Naive thymus-derived CD8-positive, alpha-beta T cell (primary cell): Measurements from ENCODE around the gene GUCA1C. TPM values are rescaled to one million over a fixed set of nuclear protein-coding genes. Genes with fewer than 3 reads are reported as not detected.

Experiments
- ATAC-seq, 2 donors: fragments of 150-1000 bp; cut with Tn5 transposase in 1 of 2; sonication (Bioruptor Pico), chemical (Tn5 transposase) in 1 of 2; 1 replicate in 1 of 2; 2 replicates in 1 of 2; pipeline ENCODE4 v1.10.0; 2021; ENCODE audit warnings: mild to moderate bottlenecking in 2 of 2, moderate library complexity in 2 of 2
- POLR2A ChIA-PET: fragments of 350-600 bp; sonication (Branson Sonifier 250); formaldehyde crosslinking; loops from one replicate; lab custom pipeline; 2021; ENCODE audit warnings: antibody characterized with exemption; lab: Charles Lee
- DNase-seq, 10 donors: peaks; one replicate each; pipeline versions ENCODE4 v3.0.0 to v3.0.0-alpha.2; 2020 to 2022
- H3K27ac Mint-ChIP-seq, 10 donors: one replicate each; pipeline ENCODE4 v1.8.0; 2020 to 2022; ENCODE audit warnings: mild to moderate bottlenecking in 10 of 10, mixed read lengths in 10 of 10, moderate library complexity in 4 of 10, inconsistent platforms in 1 of 10
- H3K27me3 Mint-ChIP-seq, 5 donors: one replicate each; pipeline ENCODE4 v1.8.0; 2021 to 2022; ENCODE audit warnings: mixed read lengths in 5 of 5
- H3K36me3 Mint-ChIP-seq, 3 donors: one replicate each; pipeline ENCODE4 v1.8.0; 2020 to 2022; ENCODE audit warnings: mixed read lengths in 3 of 3, mild to moderate bottlenecking in 2 of 3, inconsistent platforms in 1 of 3
- H3K4me1 Mint-ChIP-seq, 4 donors: one replicate each; pipeline ENCODE4 v1.8.0; 2021 to 2022; ENCODE audit warnings: mixed read lengths in 4 of 4
- H3K4me3 Mint-ChIP-seq, 10 donors: one replicate each; pipeline ENCODE4 v1.8.0; 2020 to 2022; ENCODE audit warnings: mild to moderate bottlenecking in 10 of 10, mixed read lengths in 10 of 10, moderate library complexity in 6 of 10, inconsistent platforms in 1 of 10
- H3K9me3 Mint-ChIP-seq, 9 donors: one replicate each; pipeline ENCODE4 v1.8.0; 2020 to 2022; ENCODE audit warnings: mixed read lengths in 9 of 9, mild to moderate bottlenecking in 3 of 9, inconsistent platforms in 1 of 9, moderate library complexity in 1 of 9
- polyA plus RNA-seq, 3 donors: library from polyadenylated mRNA; unstranded; fragments of 300-500 nt; fragmentation: Illumina TruSeq; gene quantifications; one replicate each; pipeline ENCODE4 v1.2.3, GENCODE V29; 2021
- total RNA-seq, 8 experiments: library from RNA in 2 of 8; stranded (reverse) in 2 of 8; gene quantifications; one replicate each; pipeline ENCODE4 v1.2.3 and lab custom pipeline; 2021 to 2026

GUCA1C gene, protein sequence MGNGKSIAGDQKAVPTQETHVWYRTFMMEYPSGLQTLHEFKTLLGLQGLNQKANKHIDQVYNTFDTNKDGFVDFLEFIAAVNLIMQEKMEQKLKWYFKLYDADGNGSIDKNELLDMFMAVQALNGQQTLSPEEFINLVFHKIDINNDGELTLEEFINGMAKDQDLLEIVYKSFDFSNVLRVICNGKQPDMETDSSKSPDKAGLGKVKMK
- total RNA-seq (not detected), polyA plus RNA-seq (not detected), total RNA-seq (lab: John Stamatoyannopoulos, UW) (0 reads per million in 6 experiments)

DNA sequence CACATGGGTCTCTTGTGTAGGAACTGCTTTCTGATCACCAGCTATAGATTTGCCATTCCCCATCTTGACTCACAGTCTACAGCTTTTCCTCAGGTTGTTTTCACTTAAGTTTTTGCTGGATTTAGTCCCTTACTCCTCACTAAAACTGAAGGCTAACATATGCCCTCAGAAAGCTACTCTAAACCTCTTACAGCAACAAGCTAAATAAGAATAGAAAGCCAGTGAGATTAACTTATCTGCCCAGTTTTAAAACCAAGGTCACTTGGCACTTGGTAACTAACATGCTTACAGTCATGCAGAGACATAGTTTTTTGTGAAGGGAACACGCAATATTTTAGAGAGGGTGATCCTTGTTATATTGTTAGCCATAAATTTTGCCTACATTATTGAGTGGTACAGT is at the start of gene GUCA1C:
Gene GUCA1C, minus strand, starts transcription at position 180 of the 400 bp plus-strand sequence. Its CDS starts 117 bp downstream, at position 63.
- H3K9me3 Mint-ChIP-seq: no peaks in the 10 kb centered on the region
- no peak for DNase-seq
- no peak for ATAC-seq
- POLR2A ChIA-PET: no interaction called here
- no peak within 1 kb of the TSS for H3K4me3 Mint-ChIP-seq
- peak within 1 kb of the TSS in 1 of 10 donors; percentile 53 for H3K27ac Mint-ChIP-seq
- H3K36me3 Mint-ChIP-seq: no peaks in the 10 kb centered on the region
- no peaks in the 10 kb centered on the region for H3K4me1 Mint-ChIP-seq
- H3K27me3 Mint-ChIP-seq: peaks cover 8 to 32% (median 11%) of the 10 kb centered on the region in 5 donors

DNA sequence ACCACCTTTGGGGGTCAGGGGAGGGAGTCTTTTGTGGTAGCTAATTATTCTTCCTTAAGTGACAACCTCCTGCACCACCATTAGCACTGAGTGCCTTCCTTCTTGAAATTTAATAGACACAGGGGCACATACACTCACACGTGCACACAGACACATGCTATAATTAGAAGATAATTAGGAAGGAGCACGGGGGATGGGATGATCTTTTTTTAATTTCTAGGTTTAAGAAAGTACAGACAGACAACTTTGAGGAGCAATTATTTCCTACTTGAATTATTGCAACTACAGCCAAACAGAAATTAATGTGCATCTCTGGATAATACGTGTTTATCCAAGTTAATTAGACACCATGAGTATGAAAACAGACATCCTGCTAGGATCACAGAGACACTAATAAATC is 44.8 kb upstream of the GUCA1C start:
- Mint-ChIP-seq H3K27ac (no peak overlapping the region), H3K27me3 (peaks cover 0 to 14% (median 8%) of the 10 kb centered on the region in 5 donors), H3K9me3 (no peaks in the 10 kb centered on the region), H3K36me3 (no peaks in the 10 kb centered on the region), H3K4me3 (no peak overlapping the region), H3K4me1 (no peaks in the 10 kb centered on the region)
- POLR2A ChIA-PET: no interaction called here
- ATAC-seq (no peak), DNase-seq (no peak)

DNA sequence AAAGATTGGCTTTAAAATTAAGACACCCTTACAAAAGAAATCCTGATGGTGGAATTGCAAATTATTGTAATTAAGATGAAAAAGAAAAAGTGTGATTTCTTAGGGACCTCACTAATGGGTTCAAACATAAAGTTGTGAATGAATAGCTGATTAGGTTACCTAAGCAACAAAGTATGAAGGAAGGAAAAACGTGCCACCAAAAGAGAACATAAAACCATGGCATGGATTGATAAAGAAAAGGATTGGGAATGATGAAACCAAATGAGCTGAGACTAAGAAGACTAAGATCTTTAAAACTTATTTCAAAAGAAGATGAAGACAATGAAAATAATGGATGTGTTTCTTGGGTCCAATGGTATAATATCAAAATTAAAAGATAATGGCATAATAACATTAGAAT is 32.2 kb upstream of the GUCA1C start:
- POLR2A ChIA-PET: no interaction called here

DNA sequence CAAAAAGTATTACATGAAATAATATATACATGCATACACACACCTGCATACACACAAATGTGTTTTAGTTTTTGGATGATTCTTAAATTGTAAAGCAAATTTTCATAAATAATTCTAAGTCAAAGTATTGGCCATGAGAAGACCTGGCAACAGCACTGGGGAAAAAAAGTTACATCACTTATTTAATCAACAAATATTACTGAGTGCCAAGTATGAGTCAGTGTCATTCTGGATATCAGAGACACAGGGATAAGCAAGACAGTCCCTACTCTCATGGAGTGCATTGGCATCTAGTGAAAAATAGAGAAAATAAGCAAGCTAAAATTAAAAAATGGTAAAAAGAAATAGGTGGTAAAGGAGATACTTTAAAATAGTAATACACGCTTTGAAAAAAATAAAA is 29.4 kb upstream of the GUCA1C start:
- no peaks in the 10 kb centered on the region for H3K4me1 Mint-ChIP-seq
- H3K27ac Mint-ChIP-seq: no peak overlapping the region
- H3K27me3 Mint-ChIP-seq: peaks cover 8 to 13% (median 13%) of the 10 kb centered on the region in 5 donors
- no peaks in the 10 kb centered on the region for H3K9me3 Mint-ChIP-seq
- no peak for DNase-seq
- no peaks in the 10 kb centered on the region for H3K36me3 Mint-ChIP-seq
- ATAC-seq: no peak
- POLR2A ChIA-PET: no interaction called here
- H3K4me3 Mint-ChIP-seq: no peak overlapping the region

More for the DNA sequence above, 32.2 kb upstream of the GUCA1C start:
- Mint-ChIP-seq H3K9me3 (peaks cover 0 to 8% (median 0%) of the 10 kb centered on the region in 9 donors), H3K27me3 (peaks cover 9 to 14% (median 12%) of the 10 kb centered on the region in 5 donors), H3K4me3 (no peak overlapping the region), H3K27ac (peak overlapping the region in 1 of 10 donors; percentile 61), H3K4me1 (no peaks in the 10 kb centered on the region), H3K36me3 (no peaks in the 10 kb centered on the region)
- DNase-seq (no peak), ATAC-seq (no peak)

DNA sequence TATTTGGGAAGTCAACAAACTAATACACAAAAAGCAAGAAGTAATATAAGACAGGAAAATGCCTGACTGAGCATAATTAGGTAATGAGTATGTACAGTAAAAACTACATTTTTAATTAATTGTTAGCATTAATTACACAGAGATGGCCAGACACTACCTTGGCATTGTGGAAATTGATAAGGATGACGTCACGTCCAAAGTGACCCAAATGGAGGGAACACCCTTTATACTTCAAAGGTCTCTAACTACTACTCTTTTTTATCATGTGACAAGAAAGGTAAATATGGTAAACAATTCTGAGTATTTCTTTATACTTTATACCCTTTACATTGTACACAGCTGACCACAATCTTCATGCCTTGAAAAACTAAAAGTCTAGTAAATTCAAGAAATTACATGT is 22.4 kb upstream of the GUCA1C start:
- Mint-ChIP-seq H3K36me3 (no peaks in the 10 kb centered on the region), H3K4me1 (peaks cover 0 to 5% (median under 1%) of the 10 kb centered on the region in 4 donors), H3K27ac (no peak overlapping the region), H3K4me3 (no peak overlapping the region), H3K27me3 (peaks cover 0 to 4% (median 0%) of the 10 kb centered on the region in 5 donors), H3K9me3 (no peaks in the 10 kb centered on the region)
- DNase-seq (no peak), ATAC-seq (no peak)
- POLR2A ChIA-PET: no interaction called here

DNA sequence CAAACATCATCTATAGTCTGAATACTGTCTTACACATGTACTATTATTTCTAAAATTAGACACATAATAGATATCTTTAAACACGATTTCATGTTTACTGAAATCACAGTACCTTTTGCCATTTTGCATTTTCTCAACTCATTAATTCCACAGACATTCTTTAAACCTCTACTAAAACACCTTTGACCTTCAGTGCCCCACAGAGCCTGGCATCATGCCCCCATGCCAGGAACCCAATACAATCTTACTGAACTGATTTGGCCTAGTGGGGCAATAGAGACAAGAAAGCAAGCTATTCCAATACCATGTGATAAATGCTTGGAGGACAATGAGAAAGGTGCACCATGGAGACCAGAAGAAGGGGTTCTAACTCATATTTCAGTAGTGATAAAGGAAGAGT is 19.3 kb upstream of the GUCA1C start:
- Mint-ChIP-seq H3K9me3 (no peaks in the 10 kb centered on the region), H3K27me3 (peaks cover 0 to 2% (median 0%) of the 10 kb centered on the region in 5 donors), H3K36me3 (no peaks in the 10 kb centered on the region), H3K4me3 (no peak overlapping the region), H3K27ac (no peak overlapping the region), H3K4me1 (peaks cover 0 to 5% (median under 1%) of the 10 kb centered on the region in 4 donors)
- DNase-seq (no peak), ATAC-seq (no peak)
- POLR2A ChIA-PET: no interaction called here

DNA sequence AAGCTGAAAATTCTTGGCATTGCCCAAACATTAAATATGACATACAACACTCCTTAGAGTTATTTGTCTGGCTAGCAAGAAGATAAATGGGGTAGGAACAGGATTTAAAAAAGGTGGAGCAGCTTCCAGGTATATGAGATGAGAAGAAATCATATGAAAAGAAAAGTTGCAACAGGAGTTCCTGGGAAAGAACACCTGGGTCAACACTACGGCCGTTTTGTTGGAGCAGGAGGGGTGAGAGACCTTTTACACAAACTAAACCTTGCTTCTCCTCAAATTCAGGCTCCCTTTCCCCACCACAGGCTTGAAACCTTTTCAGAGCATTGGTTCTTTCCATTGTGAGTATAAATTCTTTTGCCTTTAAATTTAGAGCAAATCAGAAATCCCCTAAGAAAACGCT is 18.8 kb upstream of the GUCA1C start:
- POLR2A ChIA-PET: no interaction called here
- Mint-ChIP-seq H3K27me3 (peaks cover 0 to 2% (median 0%) of the 10 kb centered on the region in 5 donors), H3K4me3 (no peak overlapping the region), H3K36me3 (no peaks in the 10 kb centered on the region), H3K27ac (no peak overlapping the region), H3K9me3 (no peaks in the 10 kb centered on the region), H3K4me1 (peaks cover 0 to 5% (median under 1%) of the 10 kb centered on the region in 4 donors)
- ATAC-seq (no peak), DNase-seq (no peak)

DNA sequence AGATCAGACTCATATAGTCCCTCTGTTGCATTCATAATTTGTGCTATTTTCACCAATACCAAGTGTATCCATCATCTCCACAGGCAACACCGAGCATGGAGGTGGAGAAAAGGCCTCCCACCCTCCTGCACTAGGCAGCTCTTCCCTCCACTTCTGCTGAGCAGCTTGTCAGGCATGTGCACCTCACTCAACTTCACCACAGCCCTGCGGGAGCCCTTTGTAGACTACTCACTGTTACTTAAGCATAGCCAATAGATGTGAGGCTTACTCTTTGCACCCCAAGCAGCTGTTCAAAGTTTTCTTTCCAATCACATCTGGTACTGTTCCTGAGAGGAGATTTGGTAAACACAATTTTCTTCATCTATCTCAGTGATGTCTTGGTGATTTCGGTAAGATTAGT is 16.9 kb upstream of the GUCA1C start:
- POLR2A ChIA-PET: no interaction called here
- H3K4me1 Mint-ChIP-seq: peaks cover 0 to 5% (median under 1%) of the 10 kb centered on the region in 4 donors
- no peak overlapping the region for H3K27ac Mint-ChIP-seq
- H3K4me3 Mint-ChIP-seq: no peak overlapping the region
- no peaks in the 10 kb centered on the region for H3K36me3 Mint-ChIP-seq
- no peaks in the 10 kb centered on the region for H3K9me3 Mint-ChIP-seq
- no peak for DNase-seq
- H3K27me3 Mint-ChIP-seq: peaks cover 0 to 2% (median 0%) of the 10 kb centered on the region in 5 donors
- no peak for ATAC-seq

DNA sequence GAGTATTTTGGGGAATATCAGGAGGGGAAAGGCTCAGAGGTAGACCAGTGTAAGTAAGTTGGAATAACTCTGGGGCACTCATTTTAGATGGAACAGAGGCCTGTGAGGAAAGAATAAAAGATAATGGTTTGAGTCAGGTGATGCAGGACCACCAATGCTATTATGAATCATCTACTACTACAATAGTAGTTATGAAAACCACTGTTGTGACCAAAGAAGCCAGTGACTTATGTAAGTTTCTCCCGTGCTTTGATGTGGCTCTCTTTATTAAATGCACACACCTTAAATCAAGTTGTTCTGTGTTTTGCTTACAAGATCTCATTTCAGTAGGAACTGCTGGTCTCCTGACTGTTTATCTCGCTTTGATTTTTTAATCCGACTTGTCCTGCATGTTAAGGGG is 13.1 kb upstream of the GUCA1C start:
- H3K27me3 Mint-ChIP-seq: no peaks in the 10 kb centered on the region
- DNase-seq: no peak
- no peak overlapping the region for H3K4me3 Mint-ChIP-seq
- no peaks in the 10 kb centered on the region for H3K9me3 Mint-ChIP-seq
- no peak overlapping the region for H3K27ac Mint-ChIP-seq
- POLR2A ChIA-PET: no interaction called here
- no peak for ATAC-seq
- H3K36me3 Mint-ChIP-seq: no peaks in the 10 kb centered on the region
- peaks cover 0 to 5% (median under 1%) of the 10 kb centered on the region in 4 donors for H3K4me1 Mint-ChIP-seq

DNA sequence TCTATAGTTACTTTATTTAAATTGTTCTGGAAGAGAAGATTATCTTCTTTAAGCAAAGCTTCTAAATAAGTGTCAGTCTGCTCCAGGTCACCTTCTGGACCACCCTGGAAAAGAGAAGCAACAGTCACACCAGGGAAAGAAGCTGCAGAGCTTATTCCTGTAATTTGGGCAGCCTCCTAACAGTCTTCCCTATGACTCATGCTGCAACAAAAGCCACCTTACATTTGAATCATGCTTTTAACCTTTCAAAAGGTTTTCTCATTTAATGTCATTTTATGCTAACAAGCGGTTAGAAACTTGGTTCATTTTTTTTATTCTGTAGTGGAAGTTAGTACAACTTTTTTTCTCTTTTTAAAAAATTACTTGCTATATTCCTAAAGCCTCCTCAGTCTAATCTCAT is 5.3 kb upstream of the GUCA1C start:
- DNase-seq (no peak), ATAC-seq (no peak)
- Mint-ChIP-seq H3K9me3 (no peaks in the 10 kb centered on the region), H3K27ac (no peak overlapping the region), H3K36me3 (no peaks in the 10 kb centered on the region), H3K4me3 (no peak overlapping the region), H3K27me3 (peaks cover 3 to 13% (median 5%) of the 10 kb centered on the region in 5 donors), H3K4me1 (no peaks in the 10 kb centered on the region)
- POLR2A ChIA-PET: no interaction called here

DNA sequence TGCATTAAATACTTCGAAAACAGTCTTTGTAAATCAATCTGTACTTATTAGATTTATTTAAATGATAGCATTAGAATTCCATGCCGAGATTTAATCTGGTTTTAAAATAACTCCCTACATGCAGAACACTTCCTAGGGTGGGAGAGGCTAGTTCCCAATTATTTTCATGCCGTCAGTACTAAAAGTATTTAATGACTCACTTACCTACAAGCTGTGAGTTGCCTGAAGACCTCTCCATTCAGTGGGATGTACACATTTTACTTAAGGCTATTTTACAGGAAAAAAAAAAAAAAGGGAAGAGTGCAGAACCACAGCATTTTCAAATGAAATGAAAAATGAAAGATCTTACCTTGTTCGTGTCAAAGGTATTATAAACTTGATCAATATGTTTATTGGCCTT is 469 bp downstream of the GUCA1C start:
- Mint-ChIP-seq H3K4me3 (no peak overlapping the region), H3K4me1 (no peaks in the 10 kb centered on the region), H3K36me3 (no peaks in the 10 kb centered on the region), H3K27me3 (peaks cover 11 to 32% (median 12%) of the 10 kb centered on the region in 5 donors), H3K27ac (no peak overlapping the region), H3K9me3 (no peaks in the 10 kb centered on the region)
- POLR2A ChIA-PET: no interaction called here
- ATAC-seq: no peak
- no peak for DNase-seq

DNA sequence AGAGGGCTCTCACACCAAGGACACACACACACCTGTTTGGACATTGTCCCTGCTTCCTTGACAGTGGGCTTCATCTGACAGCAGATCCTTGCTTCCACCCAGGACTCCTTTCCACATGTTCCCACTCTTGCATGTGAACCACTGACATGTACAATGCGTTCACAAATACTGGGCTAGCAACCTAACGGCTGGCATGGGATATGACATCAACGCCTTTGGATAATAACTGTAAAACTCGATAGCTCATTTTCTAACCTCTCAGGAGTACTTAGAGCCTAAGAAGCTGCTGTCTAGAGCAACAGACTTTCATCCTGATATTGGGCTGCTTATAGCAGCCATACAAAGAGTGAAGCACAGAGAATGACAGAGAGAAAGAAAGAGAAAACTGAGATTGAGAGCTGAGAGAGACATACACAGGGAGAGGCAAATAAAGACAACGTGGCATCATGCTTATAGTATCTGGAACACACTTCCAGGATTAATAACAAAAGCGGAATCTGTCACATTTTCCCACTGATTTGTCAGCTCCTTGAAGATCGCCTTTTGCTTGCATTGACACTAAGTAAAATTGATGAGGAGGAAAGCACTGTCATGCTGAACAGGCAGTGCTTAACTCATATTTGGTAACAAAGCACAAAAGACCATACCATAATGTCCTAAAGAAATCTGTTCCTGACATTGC is 1.7 kb downstream of the GUCA1C start:
- ATAC-seq (no peak), DNase-seq (no peak)
- no peaks in the 10 kb centered on the region for H3K36me3 Mint-ChIP-seq
- POLR2A ChIA-PET: no interaction called here
- H3K9me3 Mint-ChIP-seq: no peaks in the 10 kb centered on the region
- no peaks in the 10 kb centered on the region for H3K4me1 Mint-ChIP-seq
- no peak overlapping the region for H3K27ac Mint-ChIP-seq
- H3K27me3 Mint-ChIP-seq: peaks cover 10 to 32% (median 14%) of the 10 kb centered on the region in 5 donors
- no peak overlapping the region for H3K4me3 Mint-ChIP-seq

DNA sequence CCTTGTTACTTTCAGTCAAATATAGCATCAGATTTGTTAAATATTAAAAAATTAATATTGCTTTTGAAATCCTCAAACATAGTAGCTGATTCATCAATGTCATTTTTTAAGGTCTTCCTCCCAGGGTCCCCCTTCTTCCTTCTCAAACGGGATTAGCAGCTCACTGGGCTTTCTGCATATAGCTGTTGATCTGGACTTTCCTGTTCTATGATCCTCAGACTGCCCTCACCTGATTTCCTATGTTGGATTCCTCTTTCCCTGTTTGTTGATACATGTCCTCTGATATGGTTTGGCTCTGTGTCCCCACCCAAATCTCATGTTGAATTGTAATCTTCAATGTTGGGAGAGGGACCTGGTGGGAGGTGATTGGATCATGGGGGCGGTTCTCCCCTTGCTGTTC is 5.8 kb downstream of the GUCA1C start:
- Mint-ChIP-seq H3K36me3 (no peaks in the 10 kb centered on the region), H3K27ac (no peak overlapping the region), H3K9me3 (no peaks in the 10 kb centered on the region), H3K4me1 (no peaks in the 10 kb centered on the region), H3K27me3 (peaks cover 9 to 17% (median 11%) of the 10 kb centered on the region in 5 donors), H3K4me3 (no peak overlapping the region)
- ATAC-seq (no peak), DNase-seq (no peak)
- POLR2A ChIA-PET: no interaction called here
